LNCaP clone FGC (cell line): Measurements from ENCODE around the gene HRH3.

Experiments
- DNase-seq: peaks from one replicate; pipeline ENCODE4 v3.0.0-alpha.2; 2011; ENCODE audit warnings: low read depth
- H3K4me3 ChIP-seq: 2 replicates; pipeline ENCODE4 v1.5.1; 2011; ENCODE audit warnings: mild to moderate bottlenecking, low read depth, low read length, control low read depth
- TF ChIP-seq, protein P1 (sequence below): IDR thresholded peaks from 2 replicates; pipeline ENCODE4 v1.5.1; 2012; ENCODE audit warnings: mild to moderate bottlenecking; ENCODE audit not compliant: control insufficient read depth, insufficient read depth; ENCODE audit errors: extremely low read depth

HRH3 gene

DNA sequence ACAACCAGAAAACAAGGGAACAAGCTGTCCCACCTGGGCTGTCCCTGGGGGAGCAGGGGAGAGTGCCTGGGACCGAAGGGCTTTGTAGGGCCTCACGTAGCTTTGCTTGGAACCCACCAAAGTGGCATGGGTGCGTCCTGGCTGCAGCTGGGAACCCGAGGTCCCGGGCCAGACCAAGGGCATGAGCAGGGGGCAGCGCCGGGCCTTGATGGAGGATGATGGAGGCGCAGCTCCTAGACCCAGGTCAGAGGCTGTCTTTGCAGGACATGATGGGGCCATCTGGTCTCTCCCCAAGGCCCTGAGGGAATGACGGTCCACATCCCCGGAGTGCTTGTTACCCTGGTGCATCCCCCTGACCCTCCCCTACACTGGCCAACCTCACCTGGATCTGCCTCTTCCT, 10.6 kb upstream of the HRH3 start:
- no peak for DNase-seq
- TF ChIP-seq, protein P1, sequence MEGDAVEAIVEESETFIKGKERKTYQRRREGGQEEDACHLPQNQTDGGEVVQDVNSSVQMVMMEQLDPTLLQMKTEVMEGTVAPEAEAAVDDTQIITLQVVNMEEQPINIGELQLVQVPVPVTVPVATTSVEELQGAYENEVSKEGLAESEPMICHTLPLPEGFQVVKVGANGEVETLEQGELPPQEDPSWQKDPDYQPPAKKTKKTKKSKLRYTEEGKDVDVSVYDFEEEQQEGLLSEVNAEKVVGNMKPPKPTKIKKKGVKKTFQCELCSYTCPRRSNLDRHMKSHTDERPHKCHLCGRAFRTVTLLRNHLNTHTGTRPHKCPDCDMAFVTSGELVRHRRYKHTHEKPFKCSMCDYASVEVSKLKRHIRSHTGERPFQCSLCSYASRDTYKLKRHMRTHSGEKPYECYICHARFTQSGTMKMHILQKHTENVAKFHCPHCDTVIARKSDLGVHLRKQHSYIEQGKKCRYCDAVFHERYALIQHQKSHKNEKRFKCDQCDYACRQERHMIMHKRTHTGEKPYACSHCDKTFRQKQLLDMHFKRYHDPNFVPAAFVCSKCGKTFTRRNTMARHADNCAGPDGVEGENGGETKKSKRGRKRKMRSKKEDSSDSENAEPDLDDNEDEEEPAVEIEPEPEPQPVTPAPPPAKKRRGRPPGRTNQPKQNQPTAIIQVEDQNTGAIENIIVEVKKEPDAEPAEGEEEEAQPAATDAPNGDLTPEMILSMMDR, result no peak
- H3K4me3 ChIP-seq, result no peak overlapping the region

DNA sequence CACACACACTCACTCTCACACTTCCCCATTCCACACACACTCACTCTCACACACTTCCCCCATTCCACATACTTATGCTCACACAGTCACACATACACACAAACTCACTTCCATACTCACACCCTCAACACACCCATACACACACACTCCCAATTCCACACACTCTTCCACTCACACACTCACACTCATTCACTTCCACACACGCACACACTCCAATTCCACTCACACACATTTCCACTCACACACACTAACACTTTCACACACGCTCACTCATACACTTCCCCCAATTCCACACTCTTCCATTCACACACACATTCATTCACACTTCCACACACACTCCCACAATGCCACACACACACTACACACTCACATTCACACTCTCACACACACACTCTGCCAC, 10.2 kb upstream of the HRH3 start:
- no peak for DNase-seq
- TF ChIP-seq, protein P1, result no peak
- no peak overlapping the region for H3K4me3 ChIP-seq

DNA sequence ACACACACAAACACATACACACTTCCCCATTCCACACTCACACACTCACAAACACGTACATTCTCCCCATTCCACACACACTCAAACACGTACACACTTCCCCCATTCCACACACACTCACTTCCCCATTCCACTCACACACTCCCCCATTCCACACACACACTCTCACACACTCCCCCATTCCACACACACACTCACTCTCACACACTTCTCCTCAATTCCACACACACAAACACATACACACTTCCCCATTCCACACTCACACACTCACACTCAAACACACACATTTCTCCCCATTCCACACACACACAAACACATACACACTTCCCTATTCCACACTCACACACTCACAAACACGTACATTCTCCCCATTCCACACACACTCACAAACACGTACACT, 9.6 kb upstream of the HRH3 start:
- TF ChIP-seq, protein P1, result no peak
- no peak overlapping the region for H3K4me3 ChIP-seq
- DNase-seq, result no peak

DNA sequence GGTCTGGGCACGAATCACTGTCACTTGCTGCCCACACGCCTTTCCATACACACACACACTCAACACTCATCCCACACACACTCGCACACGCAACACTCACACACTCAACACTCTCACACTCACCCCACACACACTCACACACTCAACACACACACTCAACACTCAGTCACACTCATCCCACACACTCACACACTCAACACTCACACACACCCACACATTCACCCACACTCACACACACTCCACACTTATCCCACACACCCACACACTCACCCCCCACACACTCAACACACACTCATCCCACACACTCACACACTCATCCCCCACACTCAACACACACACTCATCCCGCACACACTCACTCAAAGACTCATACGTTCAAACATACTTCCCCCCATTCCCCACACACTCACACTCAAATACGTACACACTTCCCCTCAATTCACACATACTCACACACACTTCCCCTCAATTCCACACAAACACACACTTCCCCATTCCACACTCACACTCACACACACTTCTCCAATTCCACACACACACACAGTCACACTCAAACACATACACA, 9.0 kb upstream of the HRH3 start:
- TF ChIP-seq, protein P1, result no peak
- DNase-seq, result no peak
- H3K4me3 ChIP-seq, result no peak overlapping the region

DNA sequence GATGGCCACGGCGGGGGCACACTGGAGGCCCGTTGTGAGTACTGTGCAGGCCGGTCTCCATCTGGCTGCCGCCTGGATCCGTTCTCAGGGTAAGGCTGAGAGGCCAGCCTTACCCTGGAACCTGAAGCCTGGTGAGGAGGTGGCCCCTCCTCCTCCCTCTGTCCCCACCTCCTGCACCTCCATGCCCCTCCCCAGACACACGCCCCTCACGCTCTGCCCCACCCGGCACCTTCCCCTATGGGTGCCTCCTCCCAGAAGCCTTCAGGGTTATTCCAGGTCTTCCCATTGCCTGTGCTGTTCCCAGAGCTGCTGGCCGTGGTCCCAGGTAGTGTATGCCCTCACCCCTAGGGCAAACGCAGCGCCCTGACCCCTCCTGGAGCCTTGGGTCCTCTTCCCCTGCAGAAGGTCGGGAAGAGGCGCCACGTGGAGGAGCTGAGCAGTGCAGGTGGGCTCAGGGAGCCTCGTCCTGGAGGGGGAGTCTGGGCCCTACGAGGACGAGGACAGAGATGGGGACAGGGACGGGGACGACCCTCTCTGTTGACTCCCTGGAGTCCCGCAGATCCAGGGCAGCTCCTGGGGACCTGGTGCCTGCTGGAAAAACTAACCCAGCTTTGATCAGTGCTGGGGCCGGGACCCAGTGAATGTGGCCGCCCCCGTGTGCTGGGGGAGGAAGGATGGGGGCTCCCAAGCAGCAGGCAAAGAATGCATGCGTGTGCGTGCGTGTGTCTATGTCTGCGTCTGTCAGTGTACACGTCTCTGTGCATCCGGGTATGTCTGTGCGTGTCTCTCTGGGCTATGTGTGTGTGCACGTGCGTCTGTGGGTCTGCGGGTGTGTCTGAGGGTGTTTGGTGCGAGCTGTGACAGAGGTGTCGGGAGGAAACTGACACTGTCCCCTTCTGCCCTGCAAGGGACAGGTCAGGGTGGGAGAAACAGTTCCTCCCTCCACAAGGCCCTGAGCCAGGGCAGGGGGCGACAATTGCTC, 8.2 kb upstream of the HRH3 start:
- TF ChIP-seq, protein P1, result no peak
- DNase-seq, result peak; percentile 91

DNA sequence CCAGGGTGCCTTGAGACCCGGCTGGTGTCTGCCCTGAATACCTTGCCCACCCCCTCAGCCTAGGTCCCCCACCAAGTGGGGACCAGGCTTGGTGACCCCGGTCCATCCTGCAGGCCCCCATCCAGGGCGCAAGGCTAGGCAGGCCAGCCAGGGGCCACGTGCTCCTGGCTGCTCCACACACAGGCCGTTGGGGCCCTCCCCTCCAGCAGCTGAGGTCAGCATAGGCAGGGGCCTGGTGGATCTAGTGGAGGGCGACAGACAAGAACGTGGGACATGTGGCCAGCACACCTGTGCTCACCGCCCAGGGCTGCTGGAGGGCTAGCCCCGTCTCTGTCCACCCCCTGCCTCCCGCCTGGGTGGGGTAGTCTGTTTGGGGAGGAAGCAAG, 7.5 kb upstream of the HRH3 start:
- TF ChIP-seq, protein P1, result no peak
- DNase-seq, result no peak
- no peak overlapping the region for H3K4me3 ChIP-seq

More for the DNA sequence above, 8.2 kb upstream of the HRH3 start:
- peak overlapping the region; percentile 53 for H3K4me3 ChIP-seq
